ENCODE measurements around the gene SESTD1. TPM values are rescaled to one million over a fixed set of nuclear protein-coding genes. Genes with fewer than 3 reads are reported as not detected.

SESTD1 gene
- polyA plus RNA-seq, 1 experiment: 16.5 TPM

DNA sequence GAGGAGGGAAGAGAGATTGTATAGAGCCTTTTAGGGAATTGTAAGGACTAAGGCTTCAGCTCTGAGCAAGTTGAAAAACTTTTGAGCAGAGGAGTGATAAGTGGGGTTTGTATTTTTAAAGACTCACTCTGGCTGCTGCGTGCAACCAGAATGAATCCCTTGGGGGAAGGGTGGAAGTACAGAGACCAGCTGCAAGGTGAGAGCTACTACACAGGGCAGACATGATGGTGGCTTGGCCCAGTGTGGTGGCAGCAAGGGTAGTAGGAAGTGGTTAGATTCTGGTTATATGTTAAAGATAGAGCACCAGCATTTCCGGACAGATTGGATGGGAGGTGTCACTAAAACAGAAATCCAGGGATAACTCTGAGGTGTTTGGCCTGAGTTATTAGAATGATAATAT, 10.1 kb upstream of the SESTD1 start:
- TF ChIP-seq, protein P1, sequence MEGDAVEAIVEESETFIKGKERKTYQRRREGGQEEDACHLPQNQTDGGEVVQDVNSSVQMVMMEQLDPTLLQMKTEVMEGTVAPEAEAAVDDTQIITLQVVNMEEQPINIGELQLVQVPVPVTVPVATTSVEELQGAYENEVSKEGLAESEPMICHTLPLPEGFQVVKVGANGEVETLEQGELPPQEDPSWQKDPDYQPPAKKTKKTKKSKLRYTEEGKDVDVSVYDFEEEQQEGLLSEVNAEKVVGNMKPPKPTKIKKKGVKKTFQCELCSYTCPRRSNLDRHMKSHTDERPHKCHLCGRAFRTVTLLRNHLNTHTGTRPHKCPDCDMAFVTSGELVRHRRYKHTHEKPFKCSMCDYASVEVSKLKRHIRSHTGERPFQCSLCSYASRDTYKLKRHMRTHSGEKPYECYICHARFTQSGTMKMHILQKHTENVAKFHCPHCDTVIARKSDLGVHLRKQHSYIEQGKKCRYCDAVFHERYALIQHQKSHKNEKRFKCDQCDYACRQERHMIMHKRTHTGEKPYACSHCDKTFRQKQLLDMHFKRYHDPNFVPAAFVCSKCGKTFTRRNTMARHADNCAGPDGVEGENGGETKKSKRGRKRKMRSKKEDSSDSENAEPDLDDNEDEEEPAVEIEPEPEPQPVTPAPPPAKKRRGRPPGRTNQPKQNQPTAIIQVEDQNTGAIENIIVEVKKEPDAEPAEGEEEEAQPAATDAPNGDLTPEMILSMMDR (IDR thresholded peaks at IDR 0.05; ENCODE audit: insufficient read depth, low read depth, low read length): no peak
- Histone ChIP-seq H3K27me3 (ENCODE audit: control insufficient read depth, insufficient read depth, low read length) (no peaks in the 10 kb centered on the region), H3K4me3 (ENCODE audit: low read depth, low read length) (no peak overlapping the region), H3K36me3 (ENCODE audit: control insufficient read depth, insufficient read depth, low read length) (no peaks in the 10 kb centered on the region)
- POLR2A ChIA-PET: no interaction called here
- DNase-seq (ENCODE audit: low read depth): no peak
- CTCF ChIA-PET: no interaction called here

DNA sequence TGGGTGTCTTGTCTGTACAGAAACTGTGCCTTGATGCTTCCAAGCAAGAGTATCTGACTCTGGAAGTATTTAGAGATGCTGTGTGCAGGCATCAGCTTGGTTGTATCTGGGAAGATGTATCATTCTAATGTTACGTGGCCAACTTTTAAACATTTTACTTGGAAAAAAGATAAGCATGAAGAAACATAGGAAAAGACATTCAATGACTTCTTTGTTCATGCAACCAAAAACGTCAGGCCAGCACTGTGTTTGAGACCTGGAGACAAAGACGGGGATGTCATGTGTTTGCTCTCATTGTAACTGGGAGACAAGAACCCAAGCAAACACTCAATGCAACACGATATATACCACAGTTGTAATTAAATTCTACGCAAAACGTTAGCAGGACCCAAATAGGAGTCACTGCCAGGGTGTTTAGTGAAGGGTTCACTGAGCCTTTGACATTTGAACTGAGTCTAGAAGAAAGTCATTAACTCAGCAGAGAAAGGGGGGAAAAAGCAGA, 8.9 kb upstream of the SESTD1 start:
- H3K27me3 ChIP-seq (ENCODE audit: control insufficient read depth, insufficient read depth, low read length): no peaks in the 10 kb centered on the region
- H3K4me3 ChIP-seq (ENCODE audit: low read depth, low read length): no peak overlapping the region
- no peaks in the 10 kb centered on the region for H3K36me3 ChIP-seq (ENCODE audit: control insufficient read depth, insufficient read depth, low read length)
- ChIA-PET CTCF (no interaction called here), POLR2A (no interaction called here)
- DNase-seq (ENCODE audit: low read depth): no peak
- TF ChIP-seq, protein P1 (IDR thresholded peaks at IDR 0.05; ENCODE audit: insufficient read depth, low read depth, low read length): no peak

DNA sequence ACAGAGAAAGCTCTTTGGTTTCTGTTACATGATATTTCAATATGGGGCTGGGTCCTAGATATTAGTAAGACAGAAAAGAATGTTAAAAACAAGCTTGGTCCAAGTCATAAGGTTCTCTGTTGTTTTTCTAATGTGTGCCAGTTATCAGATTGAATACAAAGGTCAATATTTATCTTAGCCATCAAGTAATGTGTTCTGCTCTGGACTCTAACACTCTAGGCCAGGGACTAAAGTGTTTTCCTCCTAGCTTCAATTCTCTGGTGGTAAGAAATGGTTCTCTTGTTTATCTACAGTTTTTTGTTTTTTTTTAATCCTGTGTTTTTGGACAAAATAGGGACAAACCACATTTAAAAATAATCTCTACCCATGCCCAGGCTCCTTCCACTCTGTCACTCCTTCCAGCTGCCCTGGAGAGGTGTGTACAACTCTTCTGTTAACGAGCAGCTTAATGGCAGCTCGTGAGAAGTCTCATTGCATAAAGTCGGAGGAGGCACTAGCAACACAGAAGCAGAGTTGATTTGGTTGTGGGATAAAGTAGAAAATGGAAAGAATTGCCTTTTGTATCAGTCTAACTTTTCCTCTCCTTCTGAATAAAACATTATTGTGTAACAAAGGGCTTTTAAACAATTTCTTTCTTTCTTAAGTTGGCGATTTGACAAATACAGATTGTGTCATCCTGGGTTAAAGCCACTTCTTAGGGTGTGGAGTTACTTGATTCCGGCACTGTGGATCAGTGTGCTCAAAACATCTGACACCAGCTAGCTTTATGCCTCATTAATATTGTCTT, 8.0 kb upstream of the SESTD1 start:
- CTCF ChIA-PET: interaction anchor here (1.0 kb wide), 1 partner anchor 21 kb away, joined by 4 read pairs; no protein-coding TSS in a partner anchor
- TF ChIP-seq, protein P1 (IDR thresholded peaks at IDR 0.05; ENCODE audit: insufficient read depth, low read depth, low read length): no peak
- POLR2A ChIA-PET: no interaction called here
- no peak overlapping the region for H3K4me3 ChIP-seq (ENCODE audit: low read depth, low read length)
- no peak for DNase-seq (ENCODE audit: low read depth)
- no peaks in the 10 kb centered on the region for H3K27me3 ChIP-seq (ENCODE audit: control insufficient read depth, insufficient read depth, low read length)
- no peaks in the 10 kb centered on the region for H3K36me3 ChIP-seq (ENCODE audit: control insufficient read depth, insufficient read depth, low read length)

DNA sequence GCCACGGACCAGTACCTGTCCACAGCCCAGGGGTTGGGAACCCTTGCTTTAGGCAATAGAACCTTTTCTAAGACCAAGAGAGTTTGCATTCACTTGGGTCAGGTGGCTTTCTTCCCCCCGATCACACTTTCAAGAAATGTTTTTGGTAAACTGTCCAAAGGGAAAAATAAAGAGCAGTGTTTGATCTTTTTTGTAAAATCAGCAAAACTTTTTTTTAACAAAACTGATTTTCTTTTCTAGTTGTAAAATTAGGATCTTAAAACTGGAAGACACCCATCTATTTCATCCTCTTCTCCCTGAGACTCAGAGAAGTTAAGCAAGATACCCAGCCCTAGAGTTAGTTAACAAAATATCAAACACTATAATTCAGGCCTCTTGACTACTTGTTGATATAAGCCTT, 6.1 kb upstream of the SESTD1 start:
- POLR2A ChIA-PET: no interaction called here
- Histone ChIP-seq H3K36me3 (ENCODE audit: control insufficient read depth, insufficient read depth, low read length) (no peaks in the 10 kb centered on the region), H3K27me3 (ENCODE audit: control insufficient read depth, insufficient read depth, low read length) (no peaks in the 10 kb centered on the region), H3K4me3 (ENCODE audit: low read depth, low read length) (no peak overlapping the region)
- CTCF ChIA-PET: no interaction called here
- TF ChIP-seq, protein P1 (IDR thresholded peaks at IDR 0.05; ENCODE audit: insufficient read depth, low read depth, low read length): no peak
- DNase-seq (ENCODE audit: low read depth): no peak

DNA sequence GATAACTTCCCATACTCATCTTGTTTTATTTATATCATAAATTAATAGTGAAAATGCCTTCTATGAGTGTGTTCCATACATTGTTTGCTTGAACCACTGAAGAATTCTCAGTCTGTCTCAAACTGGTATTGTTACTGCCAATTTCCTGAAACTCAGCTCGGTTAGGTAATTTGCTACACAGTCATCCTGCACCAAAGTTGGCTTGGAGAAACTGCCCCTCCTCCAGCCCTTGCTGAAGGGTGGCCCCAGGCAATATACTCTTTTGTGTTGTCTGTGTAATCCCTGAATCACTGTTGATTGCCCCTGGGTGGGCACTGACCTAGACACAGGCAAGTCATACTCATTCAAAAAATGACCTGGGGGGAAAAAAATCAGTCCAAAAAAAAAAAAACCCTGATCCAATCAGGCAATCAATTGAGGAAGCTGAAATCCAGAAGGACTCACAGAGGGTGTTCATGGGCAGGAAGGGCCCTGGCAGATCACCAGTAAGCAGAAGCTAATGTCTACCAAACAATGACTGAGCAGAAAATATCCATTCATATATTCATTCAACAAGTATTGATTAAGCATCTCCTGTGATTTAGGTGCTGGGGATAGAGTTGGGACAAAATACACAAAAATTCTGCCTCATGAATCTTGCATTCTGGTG, 3.8 kb upstream of the SESTD1 start:
- DNase-seq (ENCODE audit: low read depth): no peak
- Histone ChIP-seq H3K36me3 (ENCODE audit: control insufficient read depth, insufficient read depth, low read length) (no peaks in the 10 kb centered on the region), H3K4me3 (ENCODE audit: low read depth, low read length) (no peak overlapping the region), H3K27me3 (ENCODE audit: control insufficient read depth, insufficient read depth, low read length) (no peaks in the 10 kb centered on the region)
- ChIA-PET CTCF (interaction anchor here (0.5 to 1.0 kb wide), 3 partner anchors 14 to 732 kb away, joined by 3 to 4 read pairs (median 3); no protein-coding TSS in a partner anchor), POLR2A (no interaction called here)
- TF ChIP-seq, protein P1 (IDR thresholded peaks at IDR 0.05; ENCODE audit: insufficient read depth, low read depth, low read length): no peak
